GM21423 (cell line): ENCODE results near the gene CDKN2D.
A peak's percentile ranks its signal among the peaks of the same experiment; 100 is the strongest.

Experiments used
- ATAC-seq: cut with Tn5 transposase; IDR thresholded peaks from one replicate; pipeline ENCODE4 v1.9.1; 2021; ENCODE audit warnings: mild to moderate bottlenecking, moderate library complexity; ENCODE audit not compliant: unreplicated experiment

CDKN2D gene

GRCh38 chr19:10568826-10569651, at the start of gene CDKN2D:
TSS of gene CDKN2D (minus strand) at chr19:10568979. CDS start at chr19:10568653, 326 bp downstream.
- ATAC-seq: peak; percentile 60

- ATAC-seq: no peak
Observed at GRCh38 chr19:10617409-10618121, 48.8 kb upstream of the CDKN2D start.

- ATAC-seq: no peak
Observed at GRCh38 chr19:10615429-10616023, 46.7 kb upstream of the CDKN2D start.

- ATAC-seq: no peak
Observed at GRCh38 chr19:10612499-10613119, 43.8 kb upstream of the CDKN2D start.

- no peak for ATAC-seq
Observed at GRCh38 chr19:10611907-10612306, 43.1 kb upstream of the CDKN2D start.

GRCh38 chr19:10604460-10604980, 35.7 kb upstream of the CDKN2D start:
- ATAC-seq: no peak

- peak; percentile 18 for ATAC-seq
Observed at GRCh38 chr19:10603873-10604459, 35.2 kb upstream of the CDKN2D start.

GRCh38 chr19:10603084-10603872, 34.5 kb upstream of the CDKN2D start:
- peak; percentile 49 for ATAC-seq

GRCh38 chr19:10602330-10603083, 33.7 kb upstream of the CDKN2D start:
- peak; percentile 56 for ATAC-seq

- no peak for ATAC-seq
Observed at GRCh38 chr19:10601999-10602329, 33.2 kb upstream of the CDKN2D start.

GRCh38 chr19:10600149-10600548, 31.4 kb upstream of the CDKN2D start:
- ATAC-seq: no peak

- ATAC-seq: no peak
Observed at GRCh38 chr19:10593820-10594637, 25.2 kb upstream of the CDKN2D start.

GRCh38 chr19:10593148-10593547, 24.4 kb upstream of the CDKN2D start:
- no peak for ATAC-seq

GRCh38 chr19:10587839-10588150, 19.0 kb upstream of the CDKN2D start:
- ATAC-seq: no peak

GRCh38 chr19:10587022-10587838, 18.5 kb upstream of the CDKN2D start, which contains the start of gene AP1M2:
TSS of gene AP1M2 (minus strand) at chr19:10587312. CDS start at chr19:10587231, 81 bp downstream.
- no peak for ATAC-seq

- no peak for ATAC-seq
Observed at GRCh38 chr19:10586396-10586795, 17.6 kb upstream of the CDKN2D start.

- ATAC-seq: no peak
Observed at GRCh38 chr19:10583036-10583776, 14.4 kb upstream of the CDKN2D start.
